Measurements from ENCODE around the gene TMEM92. TPM values are rescaled to one million over a fixed set of nuclear protein-coding genes. Genes with fewer than 3 reads are reported as not detected.
"Not testable (repeated sequence)": the region's sequence is repeated elsewhere in the genome, so short reads cannot be mapped to it uniquely, and the experiment has no call there.

The TMEM92 gene
- total RNA-seq, 1 donor from 2014 or later, result 1.8 TPM

- peaks cover 2% of the 10 kb centered on the region for H3K9me3 Mint-ChIP-seq
- Histone ChIP-seq H3K27me3 (no peaks in the 10 kb centered on the region), H3K79me2 (ENCODE audit: low read depth) (no peaks in the 10 kb centered on the region), H3K4me2 (no peak overlapping the region), H4K20me1 (ENCODE audit: low read depth) (no peaks in the 10 kb centered on the region), H3K27ac (no peak overlapping the region), H3K9ac (no peak overlapping the region), H3F3A (ENCODE audit: low read depth) (no peaks in the 10 kb centered on the region), H3K4me1 (no peaks in the 10 kb centered on the region), H3K36me3 (no peaks in the 10 kb centered on the region), H3K9me3 (ENCODE audit: low read depth) (no peaks in the 10 kb centered on the region), H3K4me3 (no peak overlapping the region), H2AFZ (replicated peaks) (no peak overlapping the region)
- H3K4me1 Mint-ChIP-seq, result peaks cover 17% of the 10 kb centered on the region
- H3K27ac Mint-ChIP-seq, result no peak overlapping the region
- TF ChIP-seq EZH2phosphoT487 (IDR thresholded peaks at IDR 0.05) (no peak), CTCF (IDR thresholded peaks at IDR 0.05) (no peak), EZH2 (IDR thresholded peaks at IDR 0.05) (no peak)
- no peaks in the 10 kb centered on the region for H3K36me3 Mint-ChIP-seq
- no peak overlapping the region for H3K4me3 Mint-ChIP-seq
- peaks cover 4% of the 10 kb centered on the region for H3K27me3 Mint-ChIP-seq (ENCODE audit: insufficient read depth, low read depth)
- DNase-seq (ENCODE audit: low spot score), result no peak
These were observed 38.0 kb downstream of the TMEM92 start for GRCh38 chr17:50312308-50312707.

GRCh38 chr17:50314456-50315011 is 40.3 kb downstream of the TMEM92 start:
- Mint-ChIP-seq H3K4me1 (peaks cover 17% of the 10 kb centered on the region), H3K4me3 (no peak overlapping the region), H3K9me3 (peaks cover 2% of the 10 kb centered on the region), H3K27ac (no peak overlapping the region), H3K27me3 (ENCODE audit: insufficient read depth, low read depth) (peaks cover 4% of the 10 kb centered on the region), H3K36me3 (no peaks in the 10 kb centered on the region)
- Histone ChIP-seq H3K4me2 (no peak overlapping the region), H4K20me1 (ENCODE audit: low read depth) (no peaks in the 10 kb centered on the region), H3F3A (ENCODE audit: low read depth) (no peaks in the 10 kb centered on the region), H2AFZ (replicated peaks) (no peak overlapping the region), H3K9me3 (ENCODE audit: low read depth) (no peaks in the 10 kb centered on the region), H3K27me3 (no peaks in the 10 kb centered on the region), H3K79me2 (ENCODE audit: low read depth) (no peaks in the 10 kb centered on the region), H3K4me1 (no peaks in the 10 kb centered on the region), H3K9ac (no peak overlapping the region), H3K27ac (no peak overlapping the region), H3K4me3 (no peak overlapping the region), H3K36me3 (no peaks in the 10 kb centered on the region)
- TF ChIP-seq EZH2phosphoT487 (IDR thresholded peaks at IDR 0.05) (no peak), CTCF (IDR thresholded peaks at IDR 0.05) (no peak), EZH2 (IDR thresholded peaks at IDR 0.05) (no peak)
- no peak for DNase-seq (ENCODE audit: low spot score)

- H4K20me1 ChIP-seq (ENCODE audit: low read depth), result no peaks in the 10 kb centered on the region
- TF ChIP-seq EZH2 (IDR thresholded peaks at IDR 0.05), result no peak
- no peak for TF ChIP-seq CTCF (IDR thresholded peaks at IDR 0.05)
- TF ChIP-seq EZH2phosphoT487 (IDR thresholded peaks at IDR 0.05), result no peak
- no peaks in the 10 kb centered on the region for H3K4me1 ChIP-seq
- no peak overlapping the region for H3K27ac ChIP-seq
- DNase-seq (ENCODE audit: low spot score), result no peak
- no peak overlapping the region for H3K9ac ChIP-seq
- no peaks in the 10 kb centered on the region for H3K27me3 ChIP-seq
- Mint-ChIP-seq H3K36me3 (no peaks in the 10 kb centered on the region), H3K27ac (no peak overlapping the region), H3K4me3 (no peak overlapping the region), H3K4me1 (peaks cover 13% of the 10 kb centered on the region), H3K27me3 (ENCODE audit: insufficient read depth, low read depth) (peaks cover 6% of the 10 kb centered on the region), H3K9me3 (no peaks in the 10 kb centered on the region)
- H3K36me3 ChIP-seq, result no peaks in the 10 kb centered on the region
- no peaks in the 10 kb centered on the region for H3K79me2 ChIP-seq (ENCODE audit: low read depth)
- no peaks in the 10 kb centered on the region for H3F3A ChIP-seq (ENCODE audit: low read depth)
- no peak overlapping the region for H3K4me2 ChIP-seq
- no peak overlapping the region for H3K4me3 ChIP-seq
- H3K9me3 ChIP-seq (ENCODE audit: low read depth), result no peaks in the 10 kb centered on the region
- no peak overlapping the region for H2AFZ ChIP-seq (replicated peaks)
These were observed 41.8 kb downstream of the TMEM92 start for GRCh38 chr17:50316016-50316587.

GRCh38 chr17:50316660-50317059 is 42.4 kb downstream of the TMEM92 start:
- H3K4me1 ChIP-seq; H4K20me1 ChIP-seq (ENCODE audit: low read depth); H2AFZ ChIP-seq (replicated peaks); DNase-seq (ENCODE audit: low spot score); H3K9ac ChIP-seq; H3K27ac Mint-ChIP-seq; H3K4me2 ChIP-seq; H3K4me1 Mint-ChIP-seq; H3K4me3 ChIP-seq; H3K27me3 Mint-ChIP-seq (ENCODE audit: insufficient read depth, low read depth); H3K27me3 ChIP-seq; H3K36me3 Mint-ChIP-seq; H3K4me3 Mint-ChIP-seq; H3K79me2 ChIP-seq (ENCODE audit: low read depth); H3K36me3 ChIP-seq; H3K9me3 Mint-ChIP-seq; H3K9me3 ChIP-seq (ENCODE audit: low read depth); H3K27ac ChIP-seq; H3F3A ChIP-seq (ENCODE audit: low read depth): not testable (repeated sequence)

All from neural progenitor cell (in vitro differentiated cells).